ENCODE measurements around the gene EPHA8.

DNA sequence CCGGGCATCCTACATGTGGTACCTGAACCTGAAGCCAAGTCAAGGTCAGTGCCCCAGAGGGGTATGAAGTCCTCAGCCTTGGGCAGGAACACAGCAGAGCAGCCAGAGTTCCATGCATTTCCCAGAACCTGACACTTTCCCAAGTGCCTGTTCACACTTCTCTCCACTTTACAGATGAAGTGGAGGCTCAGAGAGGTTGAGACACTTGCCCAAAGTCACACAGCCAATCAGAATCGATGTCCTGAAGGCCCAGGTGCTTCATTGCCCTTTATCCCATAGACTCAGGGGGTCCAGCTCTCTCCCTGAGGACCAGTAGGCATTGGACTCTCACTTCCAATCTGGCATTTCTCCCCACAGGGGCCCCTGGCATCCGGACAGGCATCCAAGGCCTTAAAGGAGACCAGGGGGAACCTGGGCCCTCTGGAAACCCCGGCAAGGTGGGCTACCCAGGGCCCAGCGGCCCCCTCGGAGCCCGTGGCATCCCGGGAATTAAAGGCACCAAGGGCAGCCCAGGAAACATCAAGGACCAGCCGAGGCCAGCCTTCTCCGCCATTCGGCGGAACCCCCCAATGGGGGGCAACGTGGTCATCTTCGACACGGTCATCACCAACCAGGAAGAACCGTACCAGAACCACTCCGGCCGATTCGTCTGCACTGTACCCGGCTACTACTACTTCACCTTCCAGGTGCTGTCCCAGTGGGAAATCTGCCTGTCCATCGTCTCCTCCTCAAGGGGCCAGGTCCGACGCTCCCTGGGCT lies 75.4 kb downstream of the EPHA8 start:
- TF ChIP-seq, protein P1, sequence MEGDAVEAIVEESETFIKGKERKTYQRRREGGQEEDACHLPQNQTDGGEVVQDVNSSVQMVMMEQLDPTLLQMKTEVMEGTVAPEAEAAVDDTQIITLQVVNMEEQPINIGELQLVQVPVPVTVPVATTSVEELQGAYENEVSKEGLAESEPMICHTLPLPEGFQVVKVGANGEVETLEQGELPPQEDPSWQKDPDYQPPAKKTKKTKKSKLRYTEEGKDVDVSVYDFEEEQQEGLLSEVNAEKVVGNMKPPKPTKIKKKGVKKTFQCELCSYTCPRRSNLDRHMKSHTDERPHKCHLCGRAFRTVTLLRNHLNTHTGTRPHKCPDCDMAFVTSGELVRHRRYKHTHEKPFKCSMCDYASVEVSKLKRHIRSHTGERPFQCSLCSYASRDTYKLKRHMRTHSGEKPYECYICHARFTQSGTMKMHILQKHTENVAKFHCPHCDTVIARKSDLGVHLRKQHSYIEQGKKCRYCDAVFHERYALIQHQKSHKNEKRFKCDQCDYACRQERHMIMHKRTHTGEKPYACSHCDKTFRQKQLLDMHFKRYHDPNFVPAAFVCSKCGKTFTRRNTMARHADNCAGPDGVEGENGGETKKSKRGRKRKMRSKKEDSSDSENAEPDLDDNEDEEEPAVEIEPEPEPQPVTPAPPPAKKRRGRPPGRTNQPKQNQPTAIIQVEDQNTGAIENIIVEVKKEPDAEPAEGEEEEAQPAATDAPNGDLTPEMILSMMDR (IDR thresholded peaks at IDR 0.05), result no peak
- TF ChIP-seq POLR2A (IDR thresholded peaks at IDR 0.05), result no peak

Measured in adrenal gland (tissue), 5 donors.